Measurements from ENCODE around the gene ANTKMT. TPM values are rescaled to one million over a fixed set of nuclear protein-coding genes. Genes with fewer than 3 reads are reported as not detected.
A peak's percentile ranks its signal among the peaks of the same experiment; 100 is the strongest.

Gene ANTKMT
- total RNA-seq, 2 donors from 2014 or later: 42.1 to 83.1 TPM

GRCh38 chr16:720447-720989 lies 428 bp upstream of the ANTKMT start:
- DNase-seq: peak; percentile 65
- intact Hi-C loops (cut with DNase I): no loop called here
- peaks cover 26% of the 10 kb centered on the region for H3K4me1 ChIP-seq
- no peaks in the 10 kb centered on the region for H3K36me3 ChIP-seq
- no peak for TF ChIP-seq CTCF (IDR thresholded peaks at IDR 0.05)
- no peaks in the 10 kb centered on the region for H3K27me3 ChIP-seq
- peak overlapping the region; percentile 84 for H3K27ac ChIP-seq
- peak overlapping the region; percentile 85 to 99 for H3K9ac ChIP-seq (ENCODE audit: low read depth in 2 of 2, low read length in 2 of 2)
- H3K9me3 ChIP-seq: no peaks in the 10 kb centered on the region
- peak overlapping the region; percentile 72 for H3K4me3 ChIP-seq

DNA sequence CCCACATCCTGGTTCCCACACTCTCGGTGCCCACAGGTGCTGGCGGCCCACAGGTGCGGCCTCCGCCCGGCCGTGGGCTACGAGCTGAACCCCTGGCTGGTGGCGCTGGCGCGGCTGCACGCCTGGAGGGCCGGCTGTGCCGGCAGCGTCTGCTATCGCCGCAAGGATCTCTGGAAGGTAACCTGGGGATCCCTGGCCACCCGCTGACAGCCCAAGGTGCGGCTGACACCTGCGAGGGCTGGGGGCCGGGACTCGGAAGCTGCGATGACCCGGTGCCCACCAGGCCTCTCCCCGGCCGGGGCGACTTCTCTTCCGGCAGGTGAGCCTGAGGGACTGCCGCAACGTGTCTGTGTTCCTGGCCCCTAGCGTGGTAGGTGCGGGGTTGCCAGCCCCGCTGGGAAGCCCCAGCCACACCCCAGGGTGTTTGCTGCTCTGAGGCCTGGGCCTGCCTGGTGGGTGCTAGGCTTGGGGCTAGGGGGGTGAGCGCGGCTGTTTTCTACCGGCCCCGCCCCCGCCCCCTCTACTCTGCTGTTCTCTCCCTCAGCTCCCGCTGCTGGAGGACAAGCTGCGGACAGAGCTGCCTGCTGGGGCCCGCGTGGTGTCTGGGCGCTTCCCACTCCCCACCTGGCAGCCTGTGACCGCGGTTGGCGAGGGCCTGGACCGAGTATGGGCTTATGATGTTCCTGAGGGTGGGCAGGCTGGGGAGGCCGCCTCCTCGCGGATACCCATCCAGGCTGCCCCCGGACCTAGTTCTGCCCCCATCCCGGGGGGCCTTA lies 1.0 kb downstream of the ANTKMT start:
- H3K9me3 ChIP-seq: no peaks in the 10 kb centered on the region
- DNase-seq: no peak
- peak overlapping the region; percentile 72 for H3K4me3 ChIP-seq
- H3K4me1 ChIP-seq: peaks cover 19% of the 10 kb centered on the region
- H3K36me3 ChIP-seq: no peaks in the 10 kb centered on the region
- peak overlapping the region; percentile 84 for H3K27ac ChIP-seq
- no peaks in the 10 kb centered on the region for H3K27me3 ChIP-seq
- no peak for TF ChIP-seq CTCF (IDR thresholded peaks at IDR 0.05)
- intact Hi-C loops (cut with DNase I): no loop called here
- H3K9ac ChIP-seq (ENCODE audit: low read depth in 2 of 2, low read length in 2 of 2): no peak overlapping the region

- intact Hi-C loops (cut with DNase I): no loop called here
- Histone ChIP-seq H3K4me1 (peaks cover 29% of the 10 kb centered on the region), H3K27me3 (peaks cover 9% of the 10 kb centered on the region), H3K9me3 (no peaks in the 10 kb centered on the region), H3K36me3 (no peaks in the 10 kb centered on the region), H3K27ac (no peak overlapping the region), H3K4me3 (no peak overlapping the region), H3K9ac (ENCODE audit: low read depth in 2 of 2, low read length in 2 of 2) (no peak overlapping the region)
- DNase-seq: no peak
- no peak for TF ChIP-seq CTCF (IDR thresholded peaks at IDR 0.05)
Observed at GRCh38 chr16:722835-723633, 2.1 kb downstream of the ANTKMT start.

- Histone ChIP-seq H3K4me1 (peaks cover 27% of the 10 kb centered on the region), H3K27ac (no peak overlapping the region), H3K4me3 (no peak overlapping the region), H3K27me3 (peaks cover 9% of the 10 kb centered on the region), H3K36me3 (no peaks in the 10 kb centered on the region), H3K9ac (ENCODE audit: low read depth in 2 of 2, low read length in 2 of 2) (no peak overlapping the region), H3K9me3 (no peaks in the 10 kb centered on the region)
- no peak for TF ChIP-seq CTCF (IDR thresholded peaks at IDR 0.05)
- DNase-seq: no peak
- intact Hi-C loops (cut with DNase I): no loop called here
Observed at GRCh38 chr16:723695-724094, 2.7 kb downstream of the ANTKMT start.

- intact Hi-C loops (cut with DNase I): no loop called here
- Histone ChIP-seq H3K4me3 (no peak overlapping the region), H3K36me3 (no peaks in the 10 kb centered on the region), H3K27ac (no peak overlapping the region), H3K27me3 (peaks cover 9% of the 10 kb centered on the region), H3K4me1 (peaks cover 20% of the 10 kb centered on the region), H3K9me3 (no peaks in the 10 kb centered on the region), H3K9ac (ENCODE audit: low read depth in 2 of 2, low read length in 2 of 2) (no peak overlapping the region)
- DNase-seq: no peak
- no peak for TF ChIP-seq CTCF (IDR thresholded peaks at IDR 0.05)
Observed at GRCh38 chr16:724188-725040, 3.5 kb downstream of the ANTKMT start.

Data from colonic mucosa (tissue), 4 donors.